ENCODE data around the gene CCL11. TPM values are rescaled to one million over a fixed set of nuclear protein-coding genes. Genes with fewer than 3 reads are reported as not detected.
A peak's percentile ranks its signal among the peaks of the same experiment; 100 is the strongest.

CCL11 gene
- polyA plus RNA-seq, 1 of the 3 experiments (the other 2 are of a cell fraction): not detected

DNA sequence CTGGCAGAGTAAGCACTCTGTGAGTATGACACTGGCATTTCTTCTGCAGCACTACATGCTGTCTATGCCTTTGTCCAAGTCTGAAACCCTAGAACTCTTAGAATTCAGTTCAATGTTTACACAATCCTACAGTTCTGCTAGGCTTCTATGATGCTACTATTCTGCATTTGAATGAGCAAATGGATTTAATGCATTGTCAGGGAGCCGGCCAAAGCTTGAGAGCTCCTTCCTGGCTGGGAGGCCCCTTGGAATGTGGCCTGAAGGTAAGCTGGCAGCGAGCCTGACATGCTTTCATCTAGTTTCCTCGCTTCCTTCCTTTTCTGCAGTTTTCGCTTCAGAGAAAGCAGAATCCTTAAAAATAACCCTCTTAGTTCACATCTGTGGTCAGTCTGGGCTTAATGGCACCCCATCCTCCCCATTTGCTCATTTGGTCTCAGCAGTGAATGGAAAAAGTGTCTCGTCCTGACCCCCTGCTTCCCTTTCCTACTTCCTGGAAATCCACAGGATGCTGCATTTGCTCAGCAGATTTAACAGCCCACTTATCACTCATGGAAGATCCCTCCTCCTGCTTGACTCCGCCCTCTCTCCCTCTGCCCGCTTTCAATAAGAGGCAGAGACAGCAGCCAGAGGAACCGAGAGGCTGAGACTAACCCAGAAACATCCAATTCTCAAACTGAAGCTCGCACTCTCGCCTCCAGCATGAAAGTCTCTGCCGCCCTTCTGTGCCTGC is 30.7 kb upstream of the CCL11 start, which contains the start of gene CCL2:
Gene CCL2 (plus strand): TSS at position 635 of the 730 bp plus-strand sequence. CDS start 65 bp downstream, at position 700.
- POLR2A ChIA-PET: no interaction called here
- H3K9ac ChIP-seq: peak within 1 kb of the TSS; percentile 81

DNA sequence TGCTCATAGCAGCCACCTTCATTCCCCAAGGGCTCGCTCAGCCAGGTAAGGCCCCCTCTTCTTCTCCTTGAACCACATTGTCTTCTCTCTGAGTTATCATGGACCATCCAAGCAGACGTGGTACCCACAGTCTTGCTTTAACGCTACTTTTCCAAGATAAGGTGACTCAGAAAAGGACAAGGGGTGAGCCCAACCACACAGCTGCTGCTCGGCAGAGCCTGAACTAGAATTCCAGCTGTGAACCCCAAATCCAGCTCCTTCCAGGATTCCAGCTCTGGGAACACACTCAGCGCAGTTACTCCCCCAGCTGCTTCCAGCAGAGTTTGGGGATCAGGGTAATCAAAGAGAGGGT is 30.2 kb upstream of the CCL11 start:
- TF ChIP-seq POLR2AphosphoS5 (IDR thresholded peaks at IDR 0.05; ENCODE audit: low read depth, low read length): no peak
- peak overlapping the region; percentile 49; the same call in 1 of the 2 replicates for H2AFZ ChIP-seq (ENCODE audit: low read depth)
- H3K4me2 ChIP-seq: peak overlapping the region; percentile 89
- H3K27ac ChIP-seq (ENCODE audit: low read depth in 2 of 2, low read length in 1 of 2): peak overlapping the region; percentile 68 to 98
- H3K79me2 ChIP-seq (ENCODE audit: insufficient read depth): peaks cover 8% of the 10 kb centered on the region; the same call in 1 of the 2 replicates
- peak overlapping the region; percentile 53 to 67 for H3K4me3 ChIP-seq (ENCODE audit: low read depth in 2 of 2, low read length in 1 of 2)
- H3K4me1 ChIP-seq (ENCODE audit: control insufficient read depth in 1 of 2, insufficient read depth in 2 of 2, low read depth in 1 of 2, low read length in 1 of 2): peaks cover 34 to 38% of the 10 kb centered on the region in 2 experiments
- H3K9me3 ChIP-seq: no peaks in the 10 kb centered on the region
- peak overlapping the region; percentile 81 for H3K9ac ChIP-seq
- no peaks in the 10 kb centered on the region for H3K9me2 ChIP-seq
- H3F3A ChIP-seq (replicated peaks; ENCODE audit: insufficient read depth): peaks cover 53% of the 10 kb centered on the region
- H4K20me1 ChIP-seq (ENCODE audit: insufficient read depth): no peaks in the 10 kb centered on the region
- no peak for DNase-seq
- WGBS (ENCODE audit: low lambda C conversion rate): 20% methylated on average over 5 of the region's 5 CpGs
- no peaks in the 10 kb centered on the region for H3K27me3 ChIP-seq (ENCODE audit: insufficient read depth)
- H3K36me3 ChIP-seq (replicated peaks in 1 of 2; ENCODE audit: control insufficient read depth in 1 of 2, insufficient read depth in 2 of 2, low read length in 1 of 2): peaks cover 0 to 6% of the 10 kb centered on the region in 2 experiments
- POLR2A ChIA-PET: no interaction called here
- CTCF ChIA-PET: interaction anchor here (1.0 kb wide), 1 partner anchor 55 kb away, joined by 5 read pairs; no protein-coding TSS in a partner anchor

More for the DNA sequence above, 30.7 kb upstream of the CCL11 start, which contains the start of gene CCL2:
- H4K20me1 ChIP-seq (ENCODE audit: insufficient read depth): no peaks in the 10 kb centered on the region
- CTCF ChIA-PET: no interaction called here
- H3K27ac ChIP-seq (ENCODE audit: low read depth in 2 of 2, low read length in 1 of 2): peak within 1 kb of the TSS; percentile 68 to 98
- H3K9me3 ChIP-seq: no peaks in the 10 kb centered on the region
- peaks cover 8% of the 10 kb centered on the region; the same call in 1 of the 2 replicates for H3K79me2 ChIP-seq (ENCODE audit: insufficient read depth)
- TF ChIP-seq, protein P1, sequence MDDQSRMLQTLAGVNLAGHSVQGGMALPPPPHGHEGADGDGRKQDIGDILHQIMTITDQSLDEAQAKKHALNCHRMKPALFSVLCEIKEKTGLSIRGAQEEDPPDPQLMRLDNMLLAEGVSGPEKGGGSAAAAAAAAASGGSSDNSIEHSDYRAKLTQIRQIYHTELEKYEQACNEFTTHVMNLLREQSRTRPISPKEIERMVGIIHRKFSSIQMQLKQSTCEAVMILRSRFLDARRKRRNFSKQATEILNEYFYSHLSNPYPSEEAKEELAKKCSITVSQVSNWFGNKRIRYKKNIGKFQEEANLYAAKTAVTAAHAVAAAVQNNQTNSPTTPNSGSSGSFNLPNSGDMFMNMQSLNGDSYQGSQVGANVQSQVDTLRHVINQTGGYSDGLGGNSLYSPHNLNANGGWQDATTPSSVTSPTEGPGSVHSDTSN (IDR thresholded peaks at IDR 0.05): peak; percentile 84
- peak; percentile 21; the same call in 1 of the 2 replicates for TF ChIP-seq GABPA (IDR thresholded peaks at IDR 0.05; ENCODE audit: low read depth)
- TF ChIP-seq POLR2AphosphoS5 (IDR thresholded peaks at IDR 0.05; ENCODE audit: low read depth, low read length): peak; percentile 87
- TF ChIP-seq EZH2phosphoT487 (IDR thresholded peaks at IDR 0.05; ENCODE audit: borderline replicate concordance, low read depth): no peak
- TF ChIP-seq FOXJ3 (CRISPR knock-in tag; IDR thresholded peaks at IDR 0.05): no peak
- TF ChIP-seq YY1 (IDR thresholded peaks at IDR 0.05; ENCODE audit: low read depth): no peak
- TF ChIP-seq EP300 (IDR thresholded peaks at IDR 0.05; ENCODE audit: borderline replicate concordance in 1 of 2, low read depth in 1 of 2, low read length in 1 of 2): peak in 1 of 2 experiments; percentile 71; a peak in 1 of 4 replicates
- TF ChIP-seq NFIC (IDR thresholded peaks at IDR 0.05; ENCODE audit: borderline replicate concordance): peak; percentile 88
- peak; percentile 55; the same call in 1 of the 2 replicates for TF ChIP-seq TEAD4 (IDR thresholded peaks at IDR 0.05; ENCODE audit: borderline replicate concordance, insufficient read depth)
- peak; percentile 36 for TF ChIP-seq TCF12 (IDR thresholded peaks at IDR 0.05)
- TF ChIP-seq ELF1 (IDR thresholded peaks at IDR 0.05): peak; percentile 78
- peak within 1 kb of the TSS; percentile 53 to 67 for H3K4me3 ChIP-seq (ENCODE audit: low read depth in 2 of 2, low read length in 1 of 2)
- no peaks in the 10 kb centered on the region for H3K27me3 ChIP-seq (ENCODE audit: insufficient read depth)
- H3K36me3 ChIP-seq (replicated peaks in 1 of 2; ENCODE audit: control insufficient read depth in 1 of 2, insufficient read depth in 2 of 2, low read length in 1 of 2): peaks cover 0 to 6% of the 10 kb centered on the region in 2 experiments
- H3K9me2 ChIP-seq: no peaks in the 10 kb centered on the region
- DNase-seq: peak; percentile 42
- peak within 1 kb of the TSS; percentile 89 for H3K4me2 ChIP-seq
- peak within 1 kb of the TSS; percentile 49 for H2AFZ ChIP-seq (ENCODE audit: low read depth)
- WGBS (ENCODE audit: low lambda C conversion rate): 8% methylated on average over 11 of the region's 11 CpGs
- H3F3A ChIP-seq (replicated peaks; ENCODE audit: insufficient read depth): peaks cover 53% of the 10 kb centered on the region
- H3K4me1 ChIP-seq (ENCODE audit: control insufficient read depth in 1 of 2, insufficient read depth in 2 of 2, low read depth in 1 of 2, low read length in 1 of 2): peaks cover 38 to 39% of the 10 kb centered on the region in 2 experiments

Measured in SK-N-SH (cell line).